AG04450 (cell line): ENCODE measurements around the gene CHD3. TPM values are rescaled to one million over a fixed set of nuclear protein-coding genes. Genes with fewer than 3 reads are reported as not detected.

Experiments
- CTCF ChIA-PET: fragments of 300-600, 350-600 bp; formaldehyde crosslinking; extraction: SDS; loops from one replicate; lab custom pipeline; 2022; ENCODE audit warnings: antibody characterized with exemption, inconsistent platforms; lab: Charles Lee
- POLR2A ChIA-PET: fragments of 350-600 bp; formaldehyde crosslinking; extraction: SDS; loops from one replicate; lab custom pipeline; 2021; ENCODE audit warnings: antibody characterized with exemption, inconsistent platforms; lab: Yijun Ruan, JAX
- DNase-seq: peaks from one replicate; pipeline ENCODE4 v3.0.0-alpha.2; 2011; ENCODE audit warnings: low read depth, low spot score
- H3K27ac ChIP-seq: one replicate; pipeline ENCODE4 v1.5.1; 2012; ENCODE audit warnings: low read depth, low read length, control low read depth
- H3K27me3 ChIP-seq: one replicate; pipeline ENCODE4 v1.6.0; 2012; ENCODE audit warnings: low read length; ENCODE audit not compliant: control insufficient read depth, insufficient read depth
- H3K4me3 ChIP-seq: 2 replicates; pipeline ENCODE4 v1.5.1; 2011; ENCODE audit warnings: mild to moderate bottlenecking, low read depth, low read length, control low read depth
- H3K9me3 ChIP-seq: 2 replicates; pipeline ENCODE4 v1.5.1; 2012; ENCODE audit warnings: low read length; ENCODE audit not compliant: control insufficient read depth, insufficient read depth
- polyA plus RNA-seq: library from polyadenylated mRNA; depleted of rRNA; stranded (reverse); fragments of >200 nt; gene quantifications from 2 replicates; pipeline ENCODE4 v1.2.3, GENCODE V29; 2011
- TF ChIP-seq, protein P1 (sequence below): IDR thresholded peaks from 2 replicates; pipeline ENCODE4 v1.5.1; 2011; ENCODE audit warnings: low read depth, low read length, control low read depth, inconsistent platforms

Gene CHD3
- polyA plus RNA-seq, 1 experiment: 50.0 TPM

- DNase-seq: no peak
Measured at GRCh38 chr17:7887038-7887481, 1.5 kb upstream of the CHD3 start.

GRCh38 chr17:7887482-7888183 is 956 bp upstream of the CHD3 start:
- peak overlapping the region; percentile 77 for H3K27ac ChIP-seq
- CTCF ChIA-PET: no interaction called here
- H3K27me3 ChIP-seq: no peaks in the 10 kb centered on the region
- H3K9me3 ChIP-seq: no peaks in the 10 kb centered on the region; the same call in 1 of the 2 replicates
- peak overlapping the region; percentile 79 for H3K4me3 ChIP-seq
- POLR2A ChIA-PET: no interaction called here
- peak; percentile 96 for DNase-seq
- TF ChIP-seq, protein P1, sequence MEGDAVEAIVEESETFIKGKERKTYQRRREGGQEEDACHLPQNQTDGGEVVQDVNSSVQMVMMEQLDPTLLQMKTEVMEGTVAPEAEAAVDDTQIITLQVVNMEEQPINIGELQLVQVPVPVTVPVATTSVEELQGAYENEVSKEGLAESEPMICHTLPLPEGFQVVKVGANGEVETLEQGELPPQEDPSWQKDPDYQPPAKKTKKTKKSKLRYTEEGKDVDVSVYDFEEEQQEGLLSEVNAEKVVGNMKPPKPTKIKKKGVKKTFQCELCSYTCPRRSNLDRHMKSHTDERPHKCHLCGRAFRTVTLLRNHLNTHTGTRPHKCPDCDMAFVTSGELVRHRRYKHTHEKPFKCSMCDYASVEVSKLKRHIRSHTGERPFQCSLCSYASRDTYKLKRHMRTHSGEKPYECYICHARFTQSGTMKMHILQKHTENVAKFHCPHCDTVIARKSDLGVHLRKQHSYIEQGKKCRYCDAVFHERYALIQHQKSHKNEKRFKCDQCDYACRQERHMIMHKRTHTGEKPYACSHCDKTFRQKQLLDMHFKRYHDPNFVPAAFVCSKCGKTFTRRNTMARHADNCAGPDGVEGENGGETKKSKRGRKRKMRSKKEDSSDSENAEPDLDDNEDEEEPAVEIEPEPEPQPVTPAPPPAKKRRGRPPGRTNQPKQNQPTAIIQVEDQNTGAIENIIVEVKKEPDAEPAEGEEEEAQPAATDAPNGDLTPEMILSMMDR: no peak

More at GRCh38 chr17:7887038-7887481, 1.5 kb upstream of the CHD3 start:
- Histone ChIP-seq H3K9me3 (no peaks in the 10 kb centered on the region; the same call in 1 of the 2 replicates), H3K27me3 (no peaks in the 10 kb centered on the region), H3K4me3 (peak overlapping the region; percentile 79), H3K27ac (peak overlapping the region; percentile 94)
- ChIA-PET POLR2A (no interaction called here), CTCF (no interaction called here)
- TF ChIP-seq, protein P1: peak; percentile 7; the same call in 1 of the 2 replicates

GRCh38 chr17:7889166-7889955 is 772 bp downstream of the CHD3 start:
- Histone ChIP-seq H3K4me3 (peak overlapping the region; percentile 66), H3K27me3 (no peaks in the 10 kb centered on the region), H3K9me3 (no peaks in the 10 kb centered on the region; the same call in 1 of the 2 replicates), H3K27ac (peak overlapping the region; percentile 77)
- CTCF ChIA-PET: interaction anchor here (0.9 kb wide), 1 partner anchor 9 kb away, joined by 3 read pairs; no protein-coding TSS in a partner anchor
- TF ChIP-seq, protein P1: peak; percentile 48
- POLR2A ChIA-PET: interaction anchor here (0.7 to 1.3 kb wide), 3 partner anchors 8 to 32 kb away, joined by 3 to 9 read pairs (median 4); partner anchors contain the start of gene NAA38
- peak; percentile 67 for DNase-seq

DNA sequence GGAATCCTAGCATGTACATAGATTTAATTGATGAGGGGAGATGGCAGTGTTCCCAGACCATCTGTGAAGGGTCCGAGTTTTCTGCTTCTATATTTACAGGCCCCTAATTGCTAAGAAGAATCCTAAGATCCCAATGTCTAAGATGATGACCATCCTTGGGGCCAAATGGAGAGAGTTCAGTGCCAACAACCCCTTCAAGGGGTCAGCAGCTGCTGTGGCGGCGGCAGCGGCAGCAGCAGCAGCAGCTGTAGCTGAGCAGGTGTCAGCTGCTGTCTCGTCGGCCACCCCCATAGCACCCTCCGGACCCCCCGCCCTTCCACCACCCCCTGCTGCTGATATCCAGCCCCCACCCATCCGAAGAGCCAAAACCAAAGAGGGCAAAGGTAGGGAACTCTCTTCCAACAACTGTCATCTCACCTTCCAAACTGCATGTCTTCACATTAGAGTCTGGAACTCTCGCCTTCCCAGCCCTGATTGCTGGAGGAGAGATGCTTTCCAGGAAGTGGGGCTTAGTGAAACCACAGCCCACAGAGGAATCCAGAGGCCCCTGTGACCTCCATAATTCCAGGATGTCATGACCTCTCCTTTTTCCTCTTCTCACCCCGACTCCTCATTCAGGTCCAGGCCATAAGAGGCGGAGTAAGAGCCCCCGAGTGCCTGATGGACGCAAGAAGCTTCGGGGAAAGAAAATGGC is 4.7 kb downstream of the CHD3 start:
- no peak for DNase-seq
- Histone ChIP-seq H3K27me3 (no peaks in the 10 kb centered on the region), H3K4me3 (no peak overlapping the region), H3K27ac (no peak overlapping the region), H3K9me3 (no peaks in the 10 kb centered on the region)
- TF ChIP-seq, protein P1: no peak
- ChIA-PET CTCF (no interaction called here), POLR2A (no interaction called here)
